Bronchial epithelial cell (primary cell): ENCODE measurements around the gene FHL1. TPM values are rescaled to one million over a fixed set of nuclear protein-coding genes. Genes with fewer than 3 reads are reported as not detected.

Source experiments
- DNase-seq: peaks from one replicate; pipeline ENCODE4 v3.0.0-alpha.2; 2010; ENCODE audit warnings: low read depth
- FAIRE-seq: peaks from 2 replicates; lab custom pipeline; 2011; peaks lifted over from hg19 to GRCh38; lab: Jason Lieb, UNC
- H3K27me3 ChIP-seq: 2 replicates; pipeline ENCODE4 v1.5.1; 2011; ENCODE audit warnings: low read length; ENCODE audit not compliant: control insufficient read depth, insufficient read depth
- H3K36me3 ChIP-seq: 2 replicates; pipeline ENCODE4 v1.5.1; 2011; ENCODE audit warnings: low read length; ENCODE audit not compliant: control insufficient read depth, insufficient read depth
- H3K4me3 ChIP-seq: 2 replicates; pipeline ENCODE4 v1.5.1; 2011; ENCODE audit warnings: mild to moderate bottlenecking, low read depth, low read length, control low read depth
- CTCF ChIP-seq: IDR thresholded peaks from 2 replicates; pipeline ENCODE4 v1.5.1; 2011; ENCODE audit warnings: mild to moderate bottlenecking, moderate library complexity, low read length, control low read depth, inconsistent platforms; ENCODE audit not compliant: insufficient read depth, severe bottlenecking
- total RNA-seq: library from RNA; depleted of rRNA; stranded (reverse); fragments of >200 nt; gene quantifications from 2 replicates; pipeline ENCODE4 v1.2.1, GENCODE V29; 2014

FHL1 gene
- total RNA-seq, 1 donor from 2014 or later: 45.5 TPM

- no peak overlapping the region for H3K4me3 ChIP-seq
- DNase-seq: no peak
- no peaks in the 10 kb centered on the region for H3K27me3 ChIP-seq
- no peak for TF ChIP-seq CTCF
- peaks cover 3% of the 10 kb centered on the region for H3K36me3 ChIP-seq
- no peak for FAIRE-seq
Measured at GRCh38 chrX:136212557-136213111, 65.3 kb downstream of the FHL1 start.

- Histone ChIP-seq H3K27me3 (no peaks in the 10 kb centered on the region), H3K36me3 (peaks cover 4% of the 10 kb centered on the region), H3K4me3 (no peak overlapping the region)
- no peak for TF ChIP-seq CTCF
- no peak for FAIRE-seq
- peak; percentile 42 for DNase-seq
Measured at GRCh38 chrX:136214551-136214950, 67.2 kb downstream of the FHL1 start.

GRCh38 chrX:136215559-136215958 is 68.2 kb downstream of the FHL1 start:
- H3K4me3 ChIP-seq: no peak overlapping the region
- DNase-seq: no peak
- peaks cover 2% of the 10 kb centered on the region for H3K36me3 ChIP-seq
- no peak for TF ChIP-seq CTCF
- no peaks in the 10 kb centered on the region for H3K27me3 ChIP-seq
- no peak for FAIRE-seq

GRCh38 chrX:136219893-136220292 is 72.6 kb downstream of the FHL1 start:
- Histone ChIP-seq H3K4me3 (no peak overlapping the region), H3K36me3 (peaks cover 1% of the 10 kb centered on the region), H3K27me3 (no peaks in the 10 kb centered on the region)
- no peak for FAIRE-seq
- peak; percentile 12 for DNase-seq
- TF ChIP-seq CTCF: no peak

GRCh38 chrX:136220540-136220939 is 73.2 kb downstream of the FHL1 start:
- Histone ChIP-seq H3K27me3 (no peaks in the 10 kb centered on the region), H3K4me3 (no peak overlapping the region), H3K36me3 (peaks cover 1% of the 10 kb centered on the region)
- no peak for TF ChIP-seq CTCF
- FAIRE-seq (no peak), DNase-seq (peak; percentile 47)

- H3K27me3 ChIP-seq: no peaks in the 10 kb centered on the region
- peaks cover 1% of the 10 kb centered on the region for H3K36me3 ChIP-seq
- FAIRE-seq (no peak), DNase-seq (no peak)
- H3K4me3 ChIP-seq: no peak overlapping the region
- TF ChIP-seq CTCF: no peak
Measured at GRCh38 chrX:136220951-136221350, 73.6 kb downstream of the FHL1 start.
